HL-60 (cell line): Measurements from ENCODE around the gene RXFP4.
A peak's percentile ranks its signal among the peaks of the same experiment; 100 is the strongest.

Source experiments
- CTCF ChIP-seq: IDR thresholded peaks from one replicate; pipeline ENCODE4 v1.5.1; 2011; ENCODE audit warnings: low read length, control low read depth, inconsistent platforms; ENCODE audit not compliant: insufficient read depth
- GABPA ChIP-seq: IDR thresholded peaks from 2 replicates; pipeline ENCODE4 v1.6.1; 2012; ENCODE audit warnings: low read depth
- POLR2AphosphoS5 ChIP-seq: IDR thresholded peaks from 2 replicates; pipeline ENCODE4 v1.6.1; 2012; ENCODE audit warnings: low read depth
- REST ChIP-seq: IDR thresholded peaks from 2 replicates; pipeline ENCODE4 v1.6.1; 2012; ENCODE audit warnings: low read depth; ENCODE audit not compliant: insufficient replicate concordance
- SPI1 ChIP-seq: IDR thresholded peaks from 2 replicates; pipeline ENCODE4 v1.6.1; 2012; ENCODE audit warnings: low read depth, mild to moderate bottlenecking, borderline replicate concordance

- TF ChIP-seq POLR2AphosphoS5 (no peak), CTCF (no peak), GABPA (no peak), REST (no peak), SPI1 (peak; percentile 97)
These were observed 48.7 kb downstream of the RXFP4 start for GRCh38 chr1:155990005-155990739.
